ENCODE data around the gene UGT2B10. TPM values are rescaled to one million over a fixed set of nuclear protein-coding genes. Genes with fewer than 3 reads are reported as not detected.
"Not testable (repeated sequence)": the region's sequence is repeated elsewhere in the genome, so short reads cannot be mapped to it uniquely, and the experiment has no call there.

UGT2B10 gene
- total RNA-seq (2021) (not detected in 2 replicates), Bru-seq, nascent RNA (not detected), BruChase-seq, experiment 1, labeled RNA remaining after a 2-hour chase (not detected), BruChase-seq, experiment 2, labeled RNA remaining after a 6-hour chase (not detected)
- long read RNA-seq: 0 reads

DNA sequence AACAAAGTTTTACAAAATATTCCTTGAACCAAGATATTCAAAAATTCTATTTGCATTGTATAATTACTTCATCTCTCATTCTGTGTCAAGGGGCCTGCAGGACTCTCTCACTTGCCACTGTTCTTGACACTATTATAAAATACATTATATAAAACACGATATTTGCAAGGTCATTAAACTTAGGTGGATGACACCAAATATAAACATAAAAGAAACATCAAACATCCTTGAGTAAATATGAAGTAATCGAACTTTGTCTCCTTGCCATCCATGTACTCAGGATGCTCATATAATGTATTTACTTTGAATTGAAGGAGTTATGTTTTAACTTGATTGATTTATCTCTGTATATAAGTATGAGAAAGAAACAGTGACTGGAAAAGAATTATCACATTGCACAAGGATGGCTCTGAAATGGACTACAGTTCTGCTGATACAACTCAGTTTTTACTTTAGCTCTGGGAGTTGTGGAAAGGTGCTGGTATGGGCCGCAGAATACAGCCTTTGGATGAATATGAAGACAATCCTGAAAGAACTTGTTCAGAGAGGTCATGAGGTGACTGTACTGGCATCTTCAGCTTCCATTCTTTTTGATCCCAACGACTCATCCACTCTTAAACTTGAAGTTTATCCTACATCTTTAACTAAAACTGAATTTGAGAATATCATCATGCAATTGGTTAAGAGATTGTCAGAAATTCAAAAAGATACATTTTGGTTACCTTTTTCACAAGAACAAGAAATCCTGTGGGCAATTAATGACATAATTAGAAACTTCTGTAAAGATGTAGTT, at the start of gene UGT2B10:
TSS of gene UGT2B10 (plus strand) at position 378 of the 793 bp plus-strand sequence. CDS start at position 404, 26 bp downstream.
- H3K27me3 ChIP-seq (replicated peaks; ENCODE audit: insufficient read depth, low read depth, low read length, poor library complexity); BruUV-seq (replicated peaks); H3K36me3 ChIP-seq (ENCODE audit: insufficient read depth, low read length, poor library complexity, severe bottlenecking); intact Hi-C loops (cut with micrococcal nuclease; ENCODE audit: unreplicated experiment); H3K4me3 ChIP-seq (ENCODE audit: low read depth, low read length, poor library complexity, severe bottlenecking); DNase-seq (ENCODE audit: low spot score); POLR2A ChIA-PET (ENCODE audit: low non-redundant PET); H3K4me1 ChIP-seq (ENCODE audit: insufficient read depth, low read length, poor library complexity, severe bottlenecking); H3K9me3 ChIP-seq (ENCODE audit: low read depth, low read length, poor library complexity, severe bottlenecking); H3K27ac ChIP-seq (ENCODE audit: low read depth, low read length, poor library complexity, severe bottlenecking); CTCF ChIA-PET: not testable (repeated sequence)

DNA sequence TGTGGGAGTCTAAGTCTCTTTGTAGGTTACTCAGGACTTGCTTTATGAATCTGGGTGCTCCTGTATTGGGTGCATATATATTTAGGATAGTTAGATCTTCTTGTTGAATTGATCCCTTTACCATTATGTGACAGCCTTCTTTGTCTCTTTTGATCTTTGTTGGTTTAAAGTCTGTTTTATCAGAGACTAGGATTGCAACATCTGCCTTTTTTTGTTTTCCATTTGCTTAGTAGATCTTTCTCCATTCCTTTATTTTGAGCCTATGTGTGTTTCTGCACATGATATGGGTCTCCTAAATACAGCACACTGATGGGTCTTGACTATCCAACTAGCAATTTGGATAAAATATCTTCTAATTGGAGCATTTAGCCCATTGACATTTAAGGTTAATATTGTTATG, 44.0 kb upstream of the UGT2B10 start:
- H3K9me3 ChIP-seq (ENCODE audit: low read depth, low read length, poor library complexity, severe bottlenecking); intact Hi-C loops (cut with micrococcal nuclease; ENCODE audit: unreplicated experiment); BruUV-seq (replicated peaks); H3K27me3 ChIP-seq (replicated peaks; ENCODE audit: insufficient read depth, low read depth, low read length, poor library complexity); H3K4me3 ChIP-seq (ENCODE audit: low read depth, low read length, poor library complexity, severe bottlenecking); H3K36me3 ChIP-seq (ENCODE audit: insufficient read depth, low read length, poor library complexity, severe bottlenecking); POLR2A ChIA-PET (ENCODE audit: low non-redundant PET); H3K4me1 ChIP-seq (ENCODE audit: insufficient read depth, low read length, poor library complexity, severe bottlenecking); H3K27ac ChIP-seq (ENCODE audit: low read depth, low read length, poor library complexity, severe bottlenecking); CTCF ChIA-PET; DNase-seq (ENCODE audit: low spot score): not testable (repeated sequence)

DNA sequence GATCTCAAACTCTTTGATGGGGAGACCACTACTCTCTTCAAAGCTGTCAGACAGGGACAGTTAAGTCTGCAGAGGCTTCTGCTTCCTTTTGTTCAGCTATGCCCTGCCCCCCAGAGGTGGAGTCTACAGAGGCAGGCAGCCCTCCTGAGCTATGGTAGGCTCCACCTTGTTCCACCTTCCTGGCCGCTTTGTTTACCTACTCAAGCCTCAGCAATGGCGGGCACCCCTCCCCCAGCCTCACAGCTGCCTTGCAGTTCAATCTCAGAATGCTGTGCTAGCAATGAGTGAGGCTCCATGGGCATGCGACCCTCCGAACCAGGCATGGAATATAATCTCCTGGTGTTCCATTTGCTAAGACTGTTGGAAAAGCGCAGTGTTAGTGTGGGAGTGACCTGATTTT, 42.1 kb upstream of the UGT2B10 start:
- BruUV-seq (replicated peaks): no TSS peak
- no peaks in the 10 kb centered on the region for H3K4me1 ChIP-seq (ENCODE audit: insufficient read depth, low read length, poor library complexity, severe bottlenecking)
- no peak overlapping the region for H3K27ac ChIP-seq (ENCODE audit: low read depth, low read length, poor library complexity, severe bottlenecking)
- no peak overlapping the region for H3K4me3 ChIP-seq (ENCODE audit: low read depth, low read length, poor library complexity, severe bottlenecking)
- no peaks in the 10 kb centered on the region for H3K27me3 ChIP-seq (replicated peaks; ENCODE audit: insufficient read depth, low read depth, low read length, poor library complexity)
- no peaks in the 10 kb centered on the region for H3K9me3 ChIP-seq (ENCODE audit: low read depth, low read length, poor library complexity, severe bottlenecking)
- no peak for DNase-seq (ENCODE audit: low spot score)
- CTCF ChIA-PET: no interaction called here
- POLR2A ChIA-PET (ENCODE audit: low non-redundant PET): no interaction called here
- no peak for TF ChIP-seq EZH2 (IDR thresholded peaks at IDR 0.05; ENCODE audit: borderline replicate concordance, low read depth, low read length, poor library complexity, severe bottlenecking)
- TF ChIP-seq, protein P1, sequence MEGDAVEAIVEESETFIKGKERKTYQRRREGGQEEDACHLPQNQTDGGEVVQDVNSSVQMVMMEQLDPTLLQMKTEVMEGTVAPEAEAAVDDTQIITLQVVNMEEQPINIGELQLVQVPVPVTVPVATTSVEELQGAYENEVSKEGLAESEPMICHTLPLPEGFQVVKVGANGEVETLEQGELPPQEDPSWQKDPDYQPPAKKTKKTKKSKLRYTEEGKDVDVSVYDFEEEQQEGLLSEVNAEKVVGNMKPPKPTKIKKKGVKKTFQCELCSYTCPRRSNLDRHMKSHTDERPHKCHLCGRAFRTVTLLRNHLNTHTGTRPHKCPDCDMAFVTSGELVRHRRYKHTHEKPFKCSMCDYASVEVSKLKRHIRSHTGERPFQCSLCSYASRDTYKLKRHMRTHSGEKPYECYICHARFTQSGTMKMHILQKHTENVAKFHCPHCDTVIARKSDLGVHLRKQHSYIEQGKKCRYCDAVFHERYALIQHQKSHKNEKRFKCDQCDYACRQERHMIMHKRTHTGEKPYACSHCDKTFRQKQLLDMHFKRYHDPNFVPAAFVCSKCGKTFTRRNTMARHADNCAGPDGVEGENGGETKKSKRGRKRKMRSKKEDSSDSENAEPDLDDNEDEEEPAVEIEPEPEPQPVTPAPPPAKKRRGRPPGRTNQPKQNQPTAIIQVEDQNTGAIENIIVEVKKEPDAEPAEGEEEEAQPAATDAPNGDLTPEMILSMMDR (conservative IDR thresholded peaks at IDR 0.05; ENCODE audit: low read depth, low read length): no peak
- intact Hi-C loops (cut with micrococcal nuclease; ENCODE audit: unreplicated experiment): no loop called here
- H3K36me3 ChIP-seq (ENCODE audit: insufficient read depth, low read length, poor library complexity, severe bottlenecking): no peaks in the 10 kb centered on the region

DNA sequence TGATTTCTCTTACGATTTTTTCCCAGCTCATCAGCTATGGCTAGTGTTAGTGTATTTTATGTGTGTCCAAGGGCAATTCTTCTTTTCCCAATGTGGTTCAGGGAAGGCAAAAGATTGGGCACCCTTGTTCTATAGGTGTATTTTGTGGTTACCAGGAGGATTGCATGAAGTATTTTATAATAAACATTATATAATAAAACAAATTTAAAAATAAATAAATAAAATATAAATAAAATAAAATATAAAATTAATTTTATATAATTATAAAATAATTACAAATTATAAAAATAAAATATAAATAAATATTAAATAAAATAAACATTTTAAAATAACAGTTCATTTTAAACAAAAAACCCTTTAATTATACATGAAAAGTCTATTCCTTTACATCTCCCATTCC, 35.6 kb upstream of the UGT2B10 start:
- no peaks in the 10 kb centered on the region for H3K36me3 ChIP-seq (ENCODE audit: insufficient read depth, low read length, poor library complexity, severe bottlenecking)
- TF ChIP-seq, protein P1 (conservative IDR thresholded peaks at IDR 0.05; ENCODE audit: low read depth, low read length): no peak
- no peak for TF ChIP-seq EZH2 (IDR thresholded peaks at IDR 0.05; ENCODE audit: borderline replicate concordance, low read depth, low read length, poor library complexity, severe bottlenecking)
- no peaks in the 10 kb centered on the region for H3K27me3 ChIP-seq (replicated peaks; ENCODE audit: insufficient read depth, low read depth, low read length, poor library complexity)
- no peaks in the 10 kb centered on the region for H3K4me1 ChIP-seq (ENCODE audit: insufficient read depth, low read length, poor library complexity, severe bottlenecking)
- intact Hi-C loops (cut with micrococcal nuclease; ENCODE audit: unreplicated experiment): no loop called here
- H3K4me3 ChIP-seq (ENCODE audit: low read depth, low read length, poor library complexity, severe bottlenecking): no peak overlapping the region
- ChIA-PET CTCF (no interaction called here), POLR2A (ENCODE audit: low non-redundant PET) (no interaction called here)
- no TSS peak for BruUV-seq (replicated peaks)
- DNase-seq (ENCODE audit: low spot score): no peak
- no peak overlapping the region for H3K27ac ChIP-seq (ENCODE audit: low read depth, low read length, poor library complexity, severe bottlenecking)
- H3K9me3 ChIP-seq (ENCODE audit: low read depth, low read length, poor library complexity, severe bottlenecking): no peaks in the 10 kb centered on the region
